Right lobe of liver (tissue), 4 donors: ENCODE data around the gene ERC2.

Source experiments
- CTCF ChIP-seq, 4 donors: fragments of 200-600 bp in 3 of 4; fragments of 450-650 bp in 1 of 4; IDR thresholded peaks; one replicate each; pipeline versions ENCODE4 v1.5.1 to v1.8.0; 2016 to 2022; ENCODE audit warnings: antibody characterized with exemption in 4 of 4, mild to moderate bottlenecking in 2 of 4
- POLR2A ChIP-seq: fragments of 450-650 bp; IDR thresholded peaks from one replicate; pipeline ENCODE4 v1.6.1; 2017; ENCODE audit warnings: antibody characterized with exemption, mild to moderate bottlenecking
- donor health status: DM: no; HTN: no; CAD: no.
- donor health status: DM: no; HTN: no; CAD: no.
- donor health status: DM: no; HTN: yes; CAD: no.

GRCh38 chr3:56051052-56051451 is 417.2 kb downstream of the ERC2 start:
- TF ChIP-seq CTCF (IDR thresholded peaks at IDR 0.05) (no peak), POLR2A (no peak)
